ENCODE measurements around the gene CNNM3.

CNNM3 gene

GRCh38 chr2:96830044-96830562, 14.0 kb downstream of the CNNM3 start:
- no peak for TF ChIP-seq ZFX (IDR thresholded peaks at IDR 0.05)
- no peak overlapping the region for H3K27ac ChIP-seq

GRCh38 chr2:96831679-96832078, 15.6 kb downstream of the CNNM3 start:
- TF ChIP-seq ZFX (IDR thresholded peaks at IDR 0.05) (no peak), CTCF (conservative IDR thresholded peaks at IDR 0.05) (no peak)
- no peak overlapping the region; the same call in 1 of the 2 replicates for H3K27ac ChIP-seq

- H3K27ac ChIP-seq: peak overlapping the region; percentile 65
- TF ChIP-seq ZFX (IDR thresholded peaks at IDR 0.05) (no peak), CTCF (conservative IDR thresholded peaks at IDR 0.05) (no peak)
Measured at GRCh38 chr2:96832408-96832753, 16.3 kb downstream of the CNNM3 start.

- peak overlapping the region; percentile 65 for H3K27ac ChIP-seq
- TF ChIP-seq CTCF (conservative IDR thresholded peaks at IDR 0.05): no peak
- TF ChIP-seq ZFX (IDR thresholded peaks at IDR 0.05): no peak
Measured at GRCh38 chr2:96832754-96833507, 16.9 kb downstream of the CNNM3 start.

- TF ChIP-seq CTCF (conservative IDR thresholded peaks at IDR 0.05) (no peak), ZFX (IDR thresholded peaks at IDR 0.05) (no peak)
Measured at GRCh38 chr2:96835830-96836229, 19.8 kb downstream of the CNNM3 start.

GRCh38 chr2:96837575-96837974, 21.5 kb downstream of the CNNM3 start:
- no peak overlapping the region for H3K27ac ChIP-seq
- no peak for TF ChIP-seq CTCF (conservative IDR thresholded peaks at IDR 0.05)
- no peak for TF ChIP-seq ZFX (IDR thresholded peaks at IDR 0.05)

More at GRCh38 chr2:96835830-96836229, 19.8 kb downstream of the CNNM3 start:
- no peak overlapping the region for H3K27ac ChIP-seq

- H3K27ac ChIP-seq: no peak overlapping the region
- TF ChIP-seq CTCF (conservative IDR thresholded peaks at IDR 0.05) (no peak), ZFX (IDR thresholded peaks at IDR 0.05) (no peak)
Measured at GRCh38 chr2:96838345-96839292, 22.6 kb downstream of the CNNM3 start.

Measured in C4-2B (cell line).